ENCODE data around the gene ZMYND8. TPM values are rescaled to one million over a fixed set of nuclear protein-coding genes. Genes with fewer than 3 reads are reported as not detected.
"Not testable (repeated sequence)": the region's sequence is repeated elsewhere in the genome, so short reads cannot be mapped to it uniquely, and the experiment has no call there.

ZMYND8 gene
- total and polyA plus RNA-seq, 3 donors from 2014 or later = 30.4 to 102 (median 87.2) TPM

- Histone ChIP-seq H3K4me1 (peaks cover 7% of the 10 kb centered on the region), H3K36me3 (ENCODE audit: low read depth, missing control alignments) (no peaks in the 10 kb centered on the region), H3K27ac (no peak overlapping the region), H3K4me3 (no peak overlapping the region), H3K27me3 (no peaks in the 10 kb centered on the region), H3K9me3 (no peaks in the 10 kb centered on the region)
- DNase-seq = no peak
- WGBS, 2 donors = 77% methylated on average over 4 of the region's 4 CpGs
- intact Hi-C loops (cut with DNase I; ENCODE audit: low total_unique reads) = no loop called here
- TF ChIP-seq POLR2A (IDR thresholded peaks at IDR 0.05) (no peak), CTCF (IDR thresholded peaks at IDR 0.05) (no peak)
These were observed 20.7 kb upstream of the ZMYND8 start for GRCh38 chr20:47377122-47377722.

- H3K4me1 ChIP-seq; H3K27ac ChIP-seq; H3K27me3 ChIP-seq; H3K4me3 ChIP-seq; H3K9me3 ChIP-seq; DNase-seq; intact Hi-C loops (cut with DNase I; ENCODE audit: low total_unique reads); H3K36me3 ChIP-seq (ENCODE audit: low read depth, missing control alignments): not testable (repeated sequence)
- 93 to 95% methylated on average over 7 of the region's 7 CpGs for WGBS, 2 donors
These were observed 19.7 kb upstream of the ZMYND8 start for GRCh38 chr20:47376096-47376643.

GRCh38 chr20:47374121-47374520 lies 17.6 kb upstream of the ZMYND8 start:
- H3K27me3 ChIP-seq; DNase-seq; intact Hi-C loops (cut with DNase I; ENCODE audit: low total_unique reads); H3K4me1 ChIP-seq; H3K27ac ChIP-seq; H3K4me3 ChIP-seq; H3K36me3 ChIP-seq (ENCODE audit: low read depth, missing control alignments); H3K9me3 ChIP-seq: not testable (repeated sequence)
- WGBS, 2 donors = 80 to 95% methylated on average over 7 to 8 of the region's 8 CpGs

- H3K27me3 ChIP-seq = no peaks in the 10 kb centered on the region
- no peaks in the 10 kb centered on the region for H3K9me3 ChIP-seq
- no peak for DNase-seq
- H3K27ac ChIP-seq = no peak overlapping the region
- WGBS, 2 donors = 87 to 99% methylated on average over 2 of the region's 2 CpGs
- intact Hi-C loops (cut with DNase I; ENCODE audit: low total_unique reads) = no loop called here
- H3K4me3 ChIP-seq = no peak overlapping the region
- H3K36me3 ChIP-seq (ENCODE audit: low read depth, missing control alignments) = no peaks in the 10 kb centered on the region
- TF ChIP-seq CTCF (IDR thresholded peaks at IDR 0.05) (no peak), POLR2A (IDR thresholded peaks at IDR 0.05) (no peak)
- H3K4me1 ChIP-seq = no peaks in the 10 kb centered on the region
These were observed 16.8 kb upstream of the ZMYND8 start for GRCh38 chr20:47373206-47373733.

- no peak for TF ChIP-seq CTCF (IDR thresholded peaks at IDR 0.05)
- no peak for TF ChIP-seq POLR2A (IDR thresholded peaks at IDR 0.05)
- no peak overlapping the region for H3K27ac ChIP-seq
- H3K4me1 ChIP-seq = no peaks in the 10 kb centered on the region
- no peak overlapping the region for H3K4me3 ChIP-seq
- H3K9me3 ChIP-seq = no peaks in the 10 kb centered on the region
- intact Hi-C loops (cut with DNase I; ENCODE audit: low total_unique reads) = no loop called here
- H3K27me3 ChIP-seq = no peaks in the 10 kb centered on the region
- 89 to 91% methylated on average over 15 of the region's 15 CpGs for WGBS, 2 donors
- no peak for DNase-seq
- H3K36me3 ChIP-seq (ENCODE audit: low read depth, missing control alignments) = no peaks in the 10 kb centered on the region
These were observed 14.6 kb upstream of the ZMYND8 start for GRCh38 chr20:47370850-47371782.

Data from testis (tissue), 3 donors.